DMS114 treated with DMSO at 0.1 percent for 48 hours (cell line): ENCODE measurements around the gene CELSR1.

Experiments
- DNase-seq: peaks from one replicate; lab custom pipeline; 2025; ENCODE audit not compliant: unreplicated experiment; lab: John Stamatoyannopoulos, UW

The CELSR1 gene

DNA sequence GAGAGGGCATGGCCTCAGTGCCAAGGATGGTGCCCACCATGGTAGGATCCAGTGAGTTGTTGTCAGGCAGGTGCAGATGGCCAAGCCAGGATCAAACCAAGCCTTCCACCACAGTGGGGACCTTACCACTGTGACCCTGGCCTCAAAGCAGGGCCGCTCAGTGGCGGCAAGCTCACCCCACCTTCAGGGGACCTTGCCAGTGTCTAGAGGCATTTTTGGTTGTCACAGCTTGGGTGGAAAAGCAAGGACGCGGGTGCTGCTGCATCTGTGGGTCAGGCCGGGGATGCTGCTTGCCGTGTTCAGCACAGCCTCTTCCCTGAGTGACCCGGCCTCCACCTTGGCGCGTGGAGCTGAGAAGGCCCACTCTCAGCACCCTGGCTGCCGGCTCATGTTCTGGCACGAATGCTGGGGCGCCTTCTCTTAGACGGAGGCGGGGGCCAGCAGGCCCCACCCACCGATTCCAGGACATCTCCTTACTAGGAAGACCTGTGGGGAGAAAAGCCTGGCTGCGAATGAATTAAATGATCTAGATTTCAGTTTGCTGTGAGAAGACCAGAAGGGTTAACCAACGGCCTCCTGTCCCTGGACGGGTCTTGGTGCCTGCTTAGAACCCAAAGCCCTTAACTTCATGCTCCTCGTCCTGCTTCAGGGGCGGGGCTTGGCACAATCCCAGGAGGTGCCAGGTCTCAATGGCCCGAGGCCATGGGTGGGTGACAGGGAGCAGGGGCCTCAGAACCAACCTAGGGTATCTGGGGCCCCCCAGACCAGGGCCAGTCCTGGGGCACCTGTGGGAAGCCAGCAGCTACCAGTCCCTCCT is 183.0 kb downstream of the CELSR1 start:
- DNase-seq, result no peak

DNA sequence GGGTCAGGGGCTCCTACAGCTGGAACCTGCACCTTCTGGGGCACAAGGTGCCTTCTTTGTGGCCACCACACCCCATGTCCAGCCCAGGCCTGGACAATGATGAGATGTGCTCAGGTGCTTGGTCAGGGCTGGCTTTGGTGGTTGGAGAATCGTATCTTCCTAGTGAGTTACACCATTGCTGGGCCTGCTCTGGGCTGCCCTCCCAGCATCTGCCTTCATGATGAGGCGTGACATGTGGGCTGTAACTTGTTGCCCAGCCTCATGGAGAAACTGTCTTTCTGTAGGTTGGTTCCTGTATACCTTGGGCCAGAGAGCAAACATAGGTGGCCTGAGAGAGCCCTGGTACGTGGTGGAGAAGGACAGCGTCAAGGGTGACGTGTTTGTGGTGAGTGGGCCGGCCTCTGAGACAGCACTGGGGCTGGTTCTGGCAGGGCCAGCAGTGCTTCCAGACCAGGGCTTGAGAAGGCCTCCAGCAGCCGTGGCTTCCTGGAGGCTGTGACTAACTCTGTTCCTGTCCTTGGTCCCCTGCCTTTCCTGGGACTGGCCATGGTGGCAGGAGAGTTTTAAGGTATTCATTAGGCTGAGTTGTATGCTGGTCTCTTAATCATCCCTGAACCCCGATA is 183.8 kb downstream of the CELSR1 start:
- no peak for DNase-seq

DNA sequence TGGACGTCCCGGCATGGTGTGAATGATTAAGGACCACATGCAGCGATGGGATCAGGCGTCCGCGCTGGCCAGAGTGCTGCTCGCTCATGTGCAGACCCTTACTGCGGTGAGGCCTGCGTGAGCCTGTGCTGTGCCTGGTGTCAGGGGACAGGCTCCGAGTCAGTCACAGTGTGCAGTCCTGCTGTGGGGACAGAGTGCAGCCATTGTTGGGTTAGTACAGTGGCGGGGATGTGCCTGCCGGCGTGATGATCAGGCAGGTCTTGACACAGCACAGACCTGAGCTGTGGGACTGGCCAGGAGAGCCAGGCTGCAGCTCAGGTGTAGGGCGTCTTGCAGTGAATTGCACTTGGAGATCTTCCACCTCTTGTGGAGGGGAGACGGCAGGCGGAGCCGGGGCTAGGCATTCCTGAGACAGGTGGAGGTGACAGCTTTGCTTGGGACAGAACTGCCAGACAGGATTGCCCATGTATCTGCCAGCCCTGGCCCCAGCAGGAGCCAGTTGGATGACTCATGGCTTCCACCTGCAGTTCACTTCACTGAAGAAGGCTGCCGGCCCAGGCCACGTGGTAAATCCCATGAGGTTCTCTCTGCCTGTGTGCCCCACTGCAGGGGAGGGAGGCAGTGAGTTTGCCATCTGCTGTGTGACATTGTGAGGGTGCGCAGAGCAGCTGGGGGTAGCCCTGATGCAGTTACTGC is 184.6 kb downstream of the CELSR1 start:
- DNase-seq, result no peak

DNA sequence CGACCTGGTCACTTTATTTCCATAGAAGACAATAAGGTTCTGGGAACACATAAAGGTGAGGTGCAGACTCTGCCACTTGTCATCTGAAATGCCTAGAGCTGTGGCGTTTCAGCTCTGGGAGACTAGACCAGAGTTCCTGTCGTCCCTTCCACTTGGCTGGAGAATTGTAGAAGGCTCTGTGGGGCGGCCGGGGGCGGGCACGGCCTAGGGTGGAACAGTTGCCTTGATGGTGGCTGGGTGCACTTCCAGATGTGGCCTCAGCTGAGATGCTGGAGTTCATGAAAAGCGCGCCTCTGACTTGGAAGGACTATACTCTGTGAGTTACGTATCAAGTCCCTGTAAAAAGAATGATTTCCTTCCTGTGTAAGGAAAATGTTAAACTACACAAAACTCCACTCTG is 185.1 kb downstream of the CELSR1 start:
- no peak for DNase-seq

DNA sequence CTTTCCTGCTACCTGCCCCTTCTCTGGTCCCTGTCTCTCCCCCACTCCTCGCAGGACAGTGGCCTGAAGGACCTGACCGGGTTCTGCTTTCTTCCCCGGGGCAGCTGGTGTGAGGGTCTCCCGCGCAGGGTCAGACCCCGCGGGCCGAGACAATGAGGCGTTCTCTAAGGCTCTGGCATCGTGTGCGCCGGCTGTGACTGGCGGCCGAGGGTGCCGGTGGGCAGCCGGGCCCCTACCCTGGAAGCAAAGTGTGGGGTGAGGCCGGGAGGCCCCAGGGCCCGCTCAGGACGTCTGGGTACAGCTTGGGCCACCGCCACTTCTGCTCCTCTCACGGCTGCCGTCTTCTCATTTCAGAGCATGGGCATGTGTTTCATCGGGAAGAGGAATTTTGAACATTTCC is 185.7 kb downstream of the CELSR1 start:
- no peak for DNase-seq

DNA sequence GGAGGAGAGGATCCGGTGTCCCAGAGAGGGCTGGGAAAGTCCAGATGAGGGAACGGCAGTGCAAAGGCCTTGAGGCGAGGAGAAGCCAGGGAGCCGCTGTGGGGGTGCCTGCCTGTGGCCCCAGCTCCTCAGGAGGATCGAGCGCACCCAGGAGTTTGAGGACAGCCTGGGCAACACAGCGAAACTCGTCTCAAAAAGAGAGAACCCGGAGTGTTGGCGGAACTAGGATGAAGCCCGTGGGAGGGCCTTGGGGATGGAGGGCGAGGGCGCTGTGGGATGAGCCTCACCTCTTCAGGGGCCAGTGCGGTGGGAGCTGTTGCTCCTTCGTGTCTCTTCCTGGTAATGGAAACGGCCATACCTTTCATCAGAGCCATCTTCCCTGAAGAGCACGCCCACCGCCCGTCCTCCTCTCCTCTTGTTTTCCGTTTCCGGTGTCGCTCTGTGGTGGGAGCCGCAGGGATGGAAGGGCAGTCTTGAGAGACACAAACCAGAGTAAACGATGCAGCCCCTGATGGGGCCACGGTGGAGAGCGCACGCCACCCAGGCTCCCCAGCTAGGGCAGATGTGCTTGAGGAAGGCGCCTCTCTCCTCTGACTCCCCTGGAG is 186.2 kb downstream of the CELSR1 start:
- DNase-seq, result no peak

DNA sequence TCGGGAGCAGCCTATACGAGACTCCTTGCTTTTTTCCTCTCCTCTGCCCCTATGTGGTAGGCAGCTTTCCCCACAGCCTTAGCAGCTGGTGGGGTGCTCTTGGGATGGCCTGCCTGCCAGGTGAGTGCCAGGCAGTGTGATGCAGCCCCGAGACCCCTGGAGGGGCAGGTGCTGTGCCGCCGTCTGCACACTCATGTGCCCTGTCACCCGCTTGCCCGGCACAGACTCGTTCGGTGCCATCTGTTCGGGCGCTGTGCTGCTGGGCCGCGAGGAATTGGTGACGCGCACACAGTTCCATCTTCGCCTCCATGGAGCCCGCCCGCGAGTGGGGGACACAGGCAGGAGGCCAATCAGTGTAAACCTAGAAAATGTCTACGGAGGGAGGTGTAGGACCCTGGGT is 186.8 kb downstream of the CELSR1 start:
- DNase-seq, result no peak

DNA sequence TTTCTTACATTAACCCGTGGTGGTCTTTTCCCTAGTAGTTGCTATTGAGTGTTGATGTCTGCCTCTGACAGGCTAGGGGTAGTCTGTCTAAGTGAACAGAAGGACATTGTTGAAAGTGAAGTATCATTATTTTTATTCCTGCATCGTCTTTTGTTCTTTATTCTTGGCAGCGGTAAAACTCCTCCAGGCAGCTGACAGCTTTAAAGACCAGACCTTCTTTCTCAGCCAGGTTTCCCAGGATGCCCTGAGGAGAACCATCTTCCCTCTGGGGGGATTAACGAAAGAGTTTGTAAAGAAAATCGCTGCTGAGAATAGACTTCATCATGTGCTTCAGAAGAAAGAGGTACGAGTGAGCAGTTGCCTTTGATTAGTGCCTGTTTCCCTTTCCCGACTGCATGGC is 187.3 kb downstream of the CELSR1 start:
- DNase-seq, result no peak

DNA sequence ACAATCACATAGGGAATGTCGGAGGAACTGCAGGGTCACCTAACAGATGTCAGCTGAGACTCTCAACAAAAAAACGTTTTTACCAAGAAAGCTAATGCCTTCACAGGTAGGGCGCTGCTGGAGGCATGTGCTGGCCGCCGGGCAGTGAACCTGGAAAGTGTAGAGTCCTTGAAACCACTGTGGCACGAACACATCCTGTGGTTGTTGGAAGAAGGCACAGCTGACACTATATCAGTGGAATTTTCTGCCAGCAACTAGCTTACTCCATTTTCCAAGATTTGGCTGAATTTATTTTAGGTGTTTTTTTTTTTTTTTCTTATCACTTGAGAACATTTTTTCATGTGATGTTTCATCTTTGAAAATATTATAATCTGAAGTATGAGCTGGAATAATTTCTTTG is 187.7 kb downstream of the CELSR1 start:
- DNase-seq, result no peak

DNA sequence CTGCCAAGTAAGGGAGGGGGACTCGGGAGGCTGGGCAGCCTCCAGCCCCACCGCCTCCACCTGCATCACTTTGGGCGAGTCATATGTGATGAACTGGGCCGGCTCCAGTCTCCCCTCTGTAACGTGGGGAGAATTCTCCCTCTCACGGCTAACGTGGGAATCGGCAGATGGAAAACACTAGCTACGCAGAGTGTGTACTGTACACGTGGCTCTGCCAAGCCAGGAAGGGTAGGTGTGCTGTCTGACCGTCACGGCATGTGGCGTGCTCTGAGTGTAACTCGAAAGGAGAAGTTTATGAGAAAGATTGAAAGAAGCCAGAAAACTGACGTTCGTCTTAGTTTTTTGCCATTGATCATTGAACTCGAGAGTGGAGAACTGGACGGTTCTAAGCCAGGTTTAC is 188.2 kb downstream of the CELSR1 start:
- DNase-seq, result no peak

DNA sequence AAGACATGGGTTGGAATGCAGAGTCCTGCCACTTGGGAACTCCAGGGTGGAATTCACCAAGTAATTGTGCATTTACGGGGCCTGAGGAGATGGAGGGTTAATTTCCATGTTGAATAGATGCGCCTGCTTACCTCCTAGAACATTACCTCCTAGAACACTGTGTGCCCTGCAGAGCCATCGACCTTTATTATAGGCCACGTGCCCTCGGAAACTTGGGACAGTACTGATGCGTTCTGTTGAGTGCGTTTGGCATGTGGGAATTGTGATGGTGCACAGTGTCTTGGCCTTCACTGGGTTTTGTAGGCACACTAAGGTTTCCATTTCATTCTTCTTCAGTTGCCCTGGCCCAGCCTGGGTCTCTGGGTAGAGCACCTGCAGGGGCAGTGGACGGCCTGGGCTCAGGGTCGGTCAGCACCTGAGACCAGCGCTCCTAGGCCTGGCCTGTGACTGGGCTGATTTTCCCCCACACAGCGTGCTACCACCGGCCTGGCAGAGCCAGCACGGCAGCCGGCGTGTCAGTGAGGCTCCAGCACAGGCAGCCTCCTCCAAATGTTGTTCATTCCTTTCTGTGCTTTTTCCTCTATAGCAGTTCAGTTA is 189.2 kb downstream of the CELSR1 start:
- DNase-seq, result no peak

DNA sequence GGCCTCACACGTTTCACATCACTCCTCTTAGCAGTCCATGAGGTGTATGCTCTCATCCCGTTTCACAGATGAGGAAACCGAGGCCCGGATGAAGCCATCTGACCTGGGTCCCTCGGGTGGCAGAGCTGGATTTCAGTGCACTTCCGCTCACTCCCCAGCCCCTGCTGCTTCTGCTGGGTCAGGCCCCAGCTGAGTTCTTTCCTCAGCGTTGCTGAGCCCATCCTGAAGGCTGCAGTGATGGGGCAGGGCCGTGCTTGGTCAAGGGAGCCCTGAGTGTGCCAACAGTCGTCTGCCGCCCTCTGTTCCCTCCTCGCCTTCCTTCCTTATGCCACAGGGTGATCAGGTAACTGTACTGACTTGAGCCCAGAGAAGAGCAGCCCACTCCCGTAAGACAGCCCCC is 189.8 kb downstream of the CELSR1 start:
- DNase-seq, result no peak

DNA sequence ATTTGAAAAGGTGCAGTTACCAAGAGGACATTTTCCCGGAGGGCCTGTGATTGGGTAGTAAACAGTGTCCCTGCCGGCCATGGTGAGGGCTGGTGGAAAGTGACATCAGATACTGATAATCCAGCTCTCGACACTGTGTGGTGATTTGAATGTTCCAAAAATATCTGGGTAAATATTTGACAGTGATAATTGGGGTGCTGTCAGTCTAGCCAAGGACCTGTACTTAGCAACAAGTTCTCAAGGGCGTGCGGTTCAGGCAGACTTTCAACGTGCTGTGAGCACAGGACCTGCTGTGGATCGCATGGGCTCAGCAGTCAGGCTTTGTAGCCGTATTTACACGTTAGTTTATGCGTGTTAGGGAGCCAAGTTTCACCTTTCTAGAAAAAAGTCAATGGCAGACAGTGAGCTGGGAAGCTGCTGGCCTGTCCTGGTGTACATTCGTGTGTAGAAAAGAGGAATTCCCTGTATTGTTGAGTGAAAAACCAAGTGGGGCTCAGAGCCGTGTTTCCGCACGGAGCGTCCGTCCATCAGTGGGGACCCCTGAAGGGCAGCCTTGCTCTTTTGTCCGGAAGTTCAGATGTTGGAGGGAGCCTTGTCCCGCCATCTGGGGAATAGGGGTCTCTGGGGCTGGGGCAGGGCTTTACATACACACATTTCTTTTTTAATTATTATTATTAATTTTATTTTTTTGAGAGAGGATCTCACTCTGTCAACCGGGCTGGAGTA is 190.6 kb downstream of the CELSR1 start:
- no peak for DNase-seq

DNA sequence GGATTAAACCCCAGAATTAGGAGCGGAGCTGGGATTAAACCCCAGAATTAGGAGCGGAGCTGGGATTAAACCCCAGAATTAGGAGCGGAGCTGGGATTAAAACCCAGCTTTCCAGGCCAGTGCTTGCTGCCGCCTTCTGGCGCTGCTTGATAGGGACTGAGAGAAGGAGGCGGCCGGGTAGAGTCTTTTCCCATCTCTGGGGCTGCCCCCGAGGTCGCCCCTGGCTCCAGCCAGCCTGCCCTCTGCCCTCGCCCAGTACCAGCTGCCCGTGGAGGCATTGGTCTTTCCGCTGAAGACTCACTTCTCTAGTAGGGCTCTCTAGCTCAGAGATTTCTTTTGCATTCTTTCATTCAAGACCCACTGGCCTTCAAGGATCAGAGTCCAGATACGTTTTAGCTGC is 196.7 kb downstream of the CELSR1 start:
- DNase-seq, result no peak

DNA sequence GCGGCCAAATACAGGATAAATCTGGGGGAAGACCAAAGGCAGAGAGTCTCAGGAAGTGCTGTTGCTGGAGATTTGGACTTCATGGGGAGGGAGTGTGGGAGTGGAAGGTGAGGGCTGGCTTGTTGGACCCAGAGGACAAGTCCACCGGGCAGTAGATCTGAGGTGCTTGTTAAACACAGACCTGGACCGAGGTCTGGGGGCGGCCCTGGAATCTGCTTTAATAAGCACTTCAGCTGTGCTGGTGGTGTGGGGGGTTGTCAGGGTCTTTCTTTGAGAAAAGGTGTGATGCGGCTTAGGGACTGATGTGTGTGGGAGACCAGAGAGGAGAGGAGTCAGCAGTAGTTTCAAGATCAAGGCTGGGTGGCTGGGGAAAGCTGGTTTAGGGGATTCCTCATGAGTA is 197.5 kb downstream of the CELSR1 start:
- no peak for DNase-seq

DNA sequence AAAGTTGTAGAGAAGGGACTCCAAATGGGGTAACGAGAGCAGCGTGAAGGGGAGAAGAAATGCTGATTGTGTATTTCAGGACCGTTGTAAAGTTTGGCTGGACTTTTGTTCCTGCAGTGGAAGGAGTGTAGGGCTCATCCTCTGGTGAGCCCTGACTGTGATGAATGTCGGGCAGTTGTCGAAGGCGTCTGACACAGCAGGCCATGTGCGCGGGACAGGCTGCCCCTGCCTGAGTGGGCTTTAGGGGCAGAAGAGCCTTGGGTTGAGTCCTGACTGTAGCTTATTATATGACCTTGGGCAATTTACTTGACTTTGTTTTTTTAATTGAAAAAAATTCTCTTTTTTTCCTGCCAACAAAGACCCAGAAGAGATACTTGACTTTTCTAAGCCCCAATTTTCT is 198.8 kb downstream of the CELSR1 start:
- no peak for DNase-seq

DNA sequence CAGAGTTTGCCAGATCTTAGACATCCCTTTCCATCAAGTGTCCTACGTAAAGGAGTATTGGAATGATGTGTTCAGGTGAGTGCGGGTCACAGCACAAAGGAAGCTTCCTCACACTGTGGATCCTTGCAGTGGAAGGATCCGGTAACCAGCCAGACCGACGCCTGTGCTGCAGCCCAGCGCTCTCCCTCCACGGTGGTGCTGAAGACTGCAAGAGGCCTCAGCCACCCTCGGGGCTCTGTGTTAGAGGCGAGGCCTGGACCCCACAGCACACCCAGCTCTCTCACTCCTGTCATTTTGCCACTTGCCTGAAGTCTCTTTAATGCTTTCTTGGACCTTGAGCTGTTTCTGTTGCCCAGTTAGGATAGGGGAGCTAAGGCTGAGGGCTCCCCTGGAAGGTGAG is 199.6 kb downstream of the CELSR1 start:
- no peak for DNase-seq

DNA sequence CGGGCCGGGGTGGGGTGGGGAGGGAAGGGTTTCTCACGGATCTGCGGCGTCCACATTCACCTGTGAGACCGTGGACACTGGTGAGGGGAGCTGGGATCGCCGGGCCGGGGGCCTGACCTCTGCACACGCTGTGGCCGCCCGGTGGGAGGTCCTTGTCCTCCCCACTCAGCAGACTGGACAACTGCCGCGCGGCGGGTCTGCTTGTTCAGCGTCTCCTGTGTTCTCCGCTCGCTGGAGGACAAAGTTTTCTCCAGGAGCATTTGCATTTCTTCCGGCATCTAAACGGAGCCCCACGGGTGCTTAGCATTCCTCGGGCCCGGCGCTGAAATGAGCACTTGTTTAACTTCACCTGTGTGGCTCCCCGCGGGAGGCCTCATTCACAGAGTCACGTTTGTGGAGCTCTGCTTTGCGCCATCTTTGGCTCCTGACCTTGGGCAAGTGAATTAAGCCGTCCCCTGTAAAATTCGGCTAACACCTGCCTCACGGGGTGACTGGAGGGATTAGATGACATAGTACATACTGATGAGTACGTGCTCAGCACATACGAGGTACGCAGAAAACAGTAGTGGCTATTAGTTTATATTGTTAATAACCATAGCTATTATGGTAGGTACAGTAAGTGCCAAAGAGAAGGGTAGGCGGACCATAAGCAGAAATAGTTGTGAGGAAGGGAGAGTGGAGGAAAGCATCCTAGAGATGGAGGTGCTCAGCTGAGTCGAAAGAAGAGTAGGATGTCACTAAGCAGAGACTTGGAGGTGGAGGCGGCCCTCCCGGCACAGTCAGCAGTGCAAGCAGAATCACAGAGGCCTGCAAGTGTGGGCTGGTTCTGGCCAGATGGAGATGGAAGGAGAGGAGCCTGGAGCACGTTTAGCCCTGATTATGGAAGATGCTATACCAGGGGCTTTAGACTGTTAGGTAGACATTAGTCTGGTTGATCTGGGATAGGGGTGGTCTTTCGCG is 201.0 kb downstream of the CELSR1 start:
- no peak for DNase-seq

DNA sequence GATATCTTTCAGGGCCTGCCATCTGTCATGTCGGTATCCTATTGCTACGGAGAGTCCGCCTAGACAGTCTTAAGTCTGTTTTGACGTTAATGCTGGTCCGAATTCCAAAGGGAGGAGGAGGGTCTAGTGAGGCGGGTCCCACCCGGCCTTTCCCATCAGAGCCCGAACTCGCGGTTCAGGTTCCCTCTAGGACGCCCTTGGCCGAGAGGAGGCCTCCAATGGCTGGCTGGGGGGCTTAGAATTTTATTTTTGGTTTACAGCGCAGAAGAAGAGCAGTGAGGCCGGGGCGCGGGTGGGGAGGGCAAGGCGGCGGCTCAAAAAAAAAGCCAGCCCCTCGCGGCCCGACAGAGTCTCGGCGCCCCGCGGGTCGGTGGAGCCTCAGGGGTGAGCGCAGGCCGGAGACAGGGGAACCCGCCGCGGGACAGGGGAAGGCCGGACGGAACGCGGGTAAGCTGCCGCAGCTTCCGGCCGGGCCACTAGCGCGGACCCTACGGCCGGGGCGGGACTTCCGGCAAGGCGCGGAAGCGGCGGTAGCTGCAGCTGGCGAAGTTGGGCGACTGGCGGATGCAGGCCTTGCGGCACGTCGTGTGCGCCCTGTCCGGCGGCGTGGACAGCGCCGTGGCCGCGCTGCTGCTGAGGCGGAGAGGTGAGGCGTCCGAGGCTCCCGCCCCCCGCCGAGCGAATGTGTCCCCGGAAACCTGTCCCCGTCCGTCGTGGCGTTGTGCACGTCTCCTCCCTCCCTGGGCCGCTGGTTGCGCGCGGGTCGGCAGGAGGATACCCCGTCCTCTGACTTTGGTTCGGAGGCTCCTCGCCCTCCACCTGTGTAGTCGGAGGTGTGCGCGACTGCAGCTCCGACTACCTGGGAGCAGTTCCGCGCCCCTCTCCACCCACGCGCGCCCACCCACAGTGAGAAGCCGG is 202.0 kb downstream of the CELSR1 start, which contains the start of gene TRMU:
TRMU (plus strand) TSS at position 514 of the 918 bp plus-strand sequence; CDS start at position 565, 51 bp downstream.
- peak; percentile 62 for DNase-seq
